ENCODE measurements around the gene MYO18A. TPM values are rescaled to one million over a fixed set of nuclear protein-coding genes. Genes with fewer than 3 reads are reported as not detected.

The MYO18A gene
- total RNA-seq, 1 donor from 2014 or later, result 465 TPM

DNA sequence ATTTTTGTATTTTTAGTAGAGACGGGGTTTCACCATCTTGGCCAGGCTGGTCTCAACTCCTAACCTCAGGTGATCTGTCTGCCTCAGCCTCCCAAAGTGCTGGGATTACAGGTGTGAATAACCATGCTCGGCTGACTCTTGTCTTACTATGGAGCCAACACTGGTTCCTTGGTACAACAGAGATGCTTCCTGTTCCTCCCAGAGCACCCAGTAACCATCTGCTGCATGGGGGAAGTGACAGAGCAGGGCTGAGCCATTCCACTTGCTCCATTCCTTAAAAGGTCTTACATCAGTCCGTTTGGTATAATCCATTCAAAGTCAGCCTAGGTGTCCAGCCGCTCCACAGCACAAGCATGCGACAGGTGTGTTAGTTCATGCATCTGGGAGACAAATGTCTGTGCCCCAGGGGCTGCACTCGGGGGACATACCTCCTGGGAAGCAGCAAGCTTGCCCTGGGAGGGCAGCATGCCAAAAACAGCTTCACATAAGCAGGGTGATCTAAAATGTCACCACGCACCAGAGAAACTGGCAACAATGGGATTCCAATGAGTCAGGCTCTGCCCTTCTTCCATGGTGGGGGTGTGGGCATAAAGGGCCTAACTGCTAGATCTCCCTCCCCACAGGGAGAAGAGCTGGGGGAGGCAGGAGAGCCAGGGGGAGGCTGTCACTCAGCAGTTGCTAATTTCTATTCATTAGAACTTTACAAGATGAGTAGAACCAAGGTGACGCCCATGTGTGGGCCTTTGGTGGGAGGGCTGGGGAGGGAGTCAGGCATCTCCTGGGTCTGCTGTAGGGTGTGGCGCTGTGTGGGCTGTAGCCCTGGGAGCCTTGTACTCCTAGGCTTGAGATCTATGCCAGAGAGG, 101.8 kb downstream of the MYO18A start:
- Mint-ChIP-seq H3K4me1 (ENCODE audit: low read depth, unreplicated experiment) (peaks cover 16% of the 10 kb centered on the region), H3K9me3 (ENCODE audit: unreplicated experiment) (peaks cover 21% of the 10 kb centered on the region), H3K27ac (ENCODE audit: unreplicated experiment) (no peak overlapping the region)

GRCh38 chr17:29077320-29077719, 102.9 kb downstream of the MYO18A start:
- TF ChIP-seq, protein P1, sequence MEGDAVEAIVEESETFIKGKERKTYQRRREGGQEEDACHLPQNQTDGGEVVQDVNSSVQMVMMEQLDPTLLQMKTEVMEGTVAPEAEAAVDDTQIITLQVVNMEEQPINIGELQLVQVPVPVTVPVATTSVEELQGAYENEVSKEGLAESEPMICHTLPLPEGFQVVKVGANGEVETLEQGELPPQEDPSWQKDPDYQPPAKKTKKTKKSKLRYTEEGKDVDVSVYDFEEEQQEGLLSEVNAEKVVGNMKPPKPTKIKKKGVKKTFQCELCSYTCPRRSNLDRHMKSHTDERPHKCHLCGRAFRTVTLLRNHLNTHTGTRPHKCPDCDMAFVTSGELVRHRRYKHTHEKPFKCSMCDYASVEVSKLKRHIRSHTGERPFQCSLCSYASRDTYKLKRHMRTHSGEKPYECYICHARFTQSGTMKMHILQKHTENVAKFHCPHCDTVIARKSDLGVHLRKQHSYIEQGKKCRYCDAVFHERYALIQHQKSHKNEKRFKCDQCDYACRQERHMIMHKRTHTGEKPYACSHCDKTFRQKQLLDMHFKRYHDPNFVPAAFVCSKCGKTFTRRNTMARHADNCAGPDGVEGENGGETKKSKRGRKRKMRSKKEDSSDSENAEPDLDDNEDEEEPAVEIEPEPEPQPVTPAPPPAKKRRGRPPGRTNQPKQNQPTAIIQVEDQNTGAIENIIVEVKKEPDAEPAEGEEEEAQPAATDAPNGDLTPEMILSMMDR (IDR thresholded peaks at IDR 0.05; ENCODE audit: partially characterized antibody, unreplicated experiment), result no peak
- Mint-ChIP-seq H3K27me3 (ENCODE audit: unreplicated experiment) (peaks cover 18% of the 10 kb centered on the region), H3K27ac (ENCODE audit: unreplicated experiment) (no peak overlapping the region), H3K4me1 (ENCODE audit: low read depth, unreplicated experiment) (peaks cover 23% of the 10 kb centered on the region), H3K9me3 (ENCODE audit: unreplicated experiment) (peaks cover 24% of the 10 kb centered on the region), H3K36me3 (ENCODE audit: unreplicated experiment) (peaks cover 6% of the 10 kb centered on the region), H3K4me3 (ENCODE audit: unreplicated experiment) (no peak overlapping the region)
- DNase-seq, result no peak

More for the DNA sequence above, 101.8 kb downstream of the MYO18A start:
- Mint-ChIP-seq H3K27me3 (ENCODE audit: unreplicated experiment) (peaks cover 16% of the 10 kb centered on the region), H3K36me3 (ENCODE audit: unreplicated experiment) (peaks cover 6% of the 10 kb centered on the region), H3K4me3 (ENCODE audit: unreplicated experiment) (no peak overlapping the region)
- TF ChIP-seq, protein P1 (IDR thresholded peaks at IDR 0.05; ENCODE audit: partially characterized antibody, unreplicated experiment), result no peak
- DNase-seq, result no peak

DNA sequence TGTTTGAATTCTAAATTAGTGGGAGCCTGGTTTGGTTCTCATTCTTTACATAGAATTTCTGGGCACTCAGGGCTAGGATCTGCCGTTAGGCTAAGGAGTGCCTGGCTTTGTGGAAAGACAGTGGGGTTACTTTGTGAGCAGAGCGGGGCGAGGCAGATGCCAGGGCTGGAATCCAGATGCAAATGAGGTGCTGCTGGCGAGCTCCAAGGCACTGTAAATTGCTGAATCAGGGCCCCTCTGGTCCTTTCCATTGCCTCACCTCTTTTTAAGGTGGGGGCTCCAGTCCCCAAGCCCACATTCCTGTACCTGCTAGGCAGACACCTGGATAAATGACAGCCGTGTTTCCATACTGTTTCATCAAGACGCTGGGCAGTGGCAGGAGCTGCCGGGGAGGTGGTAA, 103.5 kb downstream of the MYO18A start:
- TF ChIP-seq, protein P1 (IDR thresholded peaks at IDR 0.05; ENCODE audit: partially characterized antibody, unreplicated experiment), result no peak
- Mint-ChIP-seq H3K27me3 (ENCODE audit: unreplicated experiment) (peaks cover 18% of the 10 kb centered on the region), H3K9me3 (ENCODE audit: unreplicated experiment) (peaks cover 24% of the 10 kb centered on the region), H3K4me3 (ENCODE audit: unreplicated experiment) (no peak overlapping the region), H3K4me1 (ENCODE audit: low read depth, unreplicated experiment) (peaks cover 23% of the 10 kb centered on the region), H3K27ac (ENCODE audit: unreplicated experiment) (peak overlapping the region; percentile 55), H3K36me3 (ENCODE audit: unreplicated experiment) (peaks cover 4% of the 10 kb centered on the region)
- DNase-seq, result no peak

GRCh38 chr17:29076087-29076486, 104.1 kb downstream of the MYO18A start:
- H3K9me3 Mint-ChIP-seq (ENCODE audit: unreplicated experiment), result peaks cover 22% of the 10 kb centered on the region
- H3K27ac Mint-ChIP-seq (ENCODE audit: unreplicated experiment), result peak overlapping the region; percentile 39
- TF ChIP-seq, protein P1 (IDR thresholded peaks at IDR 0.05; ENCODE audit: partially characterized antibody, unreplicated experiment), result no peak
- peaks cover 23% of the 10 kb centered on the region for H3K4me1 Mint-ChIP-seq (ENCODE audit: low read depth, unreplicated experiment)
- no peak for DNase-seq
- no peak overlapping the region for H3K4me3 Mint-ChIP-seq (ENCODE audit: unreplicated experiment)
- H3K27me3 Mint-ChIP-seq (ENCODE audit: unreplicated experiment), result peaks cover 18% of the 10 kb centered on the region
- H3K36me3 Mint-ChIP-seq (ENCODE audit: unreplicated experiment), result no peaks in the 10 kb centered on the region

GRCh38 chr17:29074488-29074887, 105.7 kb downstream of the MYO18A start:
- no peak for DNase-seq
- Mint-ChIP-seq H3K4me3 (ENCODE audit: unreplicated experiment) (no peak overlapping the region), H3K27me3 (ENCODE audit: unreplicated experiment) (peaks cover 14% of the 10 kb centered on the region), H3K27ac (ENCODE audit: unreplicated experiment) (no peak overlapping the region), H3K36me3 (ENCODE audit: unreplicated experiment) (no peaks in the 10 kb centered on the region), H3K4me1 (ENCODE audit: low read depth, unreplicated experiment) (peaks cover 31% of the 10 kb centered on the region), H3K9me3 (ENCODE audit: unreplicated experiment) (peaks cover 29% of the 10 kb centered on the region)
- TF ChIP-seq, protein P1 (IDR thresholded peaks at IDR 0.05; ENCODE audit: partially characterized antibody, unreplicated experiment), result no peak

All from glutamatergic neuron (in vitro differentiated cells).